ENCODE results near the gene SEMA4B.

SEMA4B gene

DNA sequence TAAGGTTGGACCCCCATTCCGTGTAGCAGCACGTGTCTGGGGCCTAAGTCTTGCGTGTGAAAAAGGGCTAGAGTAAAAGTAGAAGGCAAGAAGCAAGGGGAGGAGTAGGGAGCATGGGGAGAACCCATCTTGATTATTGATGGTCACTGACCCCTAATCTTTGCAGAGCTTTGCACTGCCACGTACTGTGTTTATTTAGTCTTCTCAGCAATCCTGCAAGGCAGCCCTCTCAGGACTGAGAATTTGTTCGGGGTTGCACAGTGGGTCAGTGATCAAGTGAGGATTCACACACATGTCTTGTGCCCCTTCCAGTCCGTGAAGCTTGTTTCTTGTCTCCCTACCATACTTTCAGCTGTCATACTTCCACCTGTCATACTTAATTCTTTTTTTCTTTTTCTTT is 7.2 kb downstream of the SEMA4B start:
- no peak for DNase-seq

DNA sequence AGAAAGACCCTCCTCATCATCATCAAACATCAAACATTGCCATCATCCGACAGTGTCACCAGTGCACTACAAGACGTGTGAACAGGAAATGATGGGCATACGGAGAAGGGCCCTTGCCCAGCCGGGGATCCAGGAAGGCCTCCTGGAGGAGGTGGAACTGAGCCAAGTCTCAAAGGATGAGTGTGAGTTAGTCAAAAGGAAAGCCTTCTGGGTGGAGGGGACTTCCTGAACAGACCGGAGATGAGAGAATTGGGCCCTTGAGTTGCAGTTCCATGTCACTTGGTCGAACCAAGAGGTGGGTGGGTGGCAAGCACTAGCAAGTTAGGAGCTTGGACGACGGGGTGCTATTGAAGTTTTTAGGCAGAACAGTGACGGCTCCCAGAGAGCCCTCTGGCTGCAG is 8.5 kb downstream of the SEMA4B start:
- DNase-seq: no peak

- no peak for DNase-seq
Measured at GRCh38 chr15:90210593-90210992, 9.5 kb downstream of the SEMA4B start.

GRCh38 chr15:90211009-90211408 is 9.9 kb downstream of the SEMA4B start:
- no peak for DNase-seq

GRCh38 chr15:90211440-90212143 is 10.5 kb downstream of the SEMA4B start:
- DNase-seq: no peak

- no peak for DNase-seq
Measured at GRCh38 chr15:90212221-90213098, 11.3 kb downstream of the SEMA4B start.

DNA sequence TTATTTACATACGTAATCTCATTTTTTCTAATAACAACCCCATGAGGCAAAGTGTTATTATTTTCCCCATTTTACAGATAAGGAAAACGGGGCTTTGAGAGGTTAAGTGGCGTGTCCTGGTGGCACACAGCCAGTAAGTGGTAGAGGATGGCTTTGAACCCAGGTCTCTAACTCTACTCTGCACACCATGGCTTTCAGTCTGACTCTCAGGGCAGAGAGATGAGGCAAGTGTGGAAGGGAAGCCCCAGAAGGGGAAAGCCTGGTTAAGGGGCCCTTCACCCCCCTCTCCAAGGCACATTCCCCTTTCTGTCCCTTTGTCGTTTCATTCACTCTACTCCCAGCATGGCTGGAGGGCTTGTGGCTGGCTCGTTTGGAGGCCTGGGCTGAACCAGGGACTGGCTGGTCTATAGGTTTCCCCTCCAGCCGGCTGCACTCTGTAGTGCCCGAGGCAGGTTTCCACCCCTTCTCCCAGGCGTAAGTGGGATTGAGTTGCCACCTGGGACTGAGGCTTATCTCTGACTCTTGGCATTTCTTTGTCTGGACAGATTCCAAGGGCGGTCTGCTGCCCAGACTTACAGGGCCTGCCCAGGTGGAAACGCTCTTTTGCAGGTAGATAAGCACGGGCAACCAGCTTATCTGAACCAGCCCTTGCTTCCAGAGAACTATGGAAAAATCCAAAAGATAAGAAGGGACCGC is 12.1 kb downstream of the SEMA4B start:
- DNase-seq: no peak

DNA sequence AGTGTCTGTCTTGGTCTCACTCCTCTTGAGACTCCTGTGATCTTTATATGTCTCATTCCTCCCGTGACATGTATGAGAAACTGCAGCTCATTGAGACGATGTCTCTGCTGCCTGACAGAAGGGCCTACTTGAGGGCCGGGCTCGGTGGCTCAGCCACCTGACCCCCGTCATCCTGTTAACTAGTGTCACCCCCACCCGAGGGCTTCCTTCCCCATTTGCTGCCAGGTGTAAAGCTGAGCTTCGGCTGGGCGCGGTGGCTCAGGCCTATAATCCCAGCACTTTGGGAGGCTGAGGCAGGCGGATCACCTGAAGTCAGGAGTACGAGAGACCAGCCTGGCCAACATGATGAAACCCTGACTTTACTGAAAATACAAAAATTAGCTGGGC is 12.7 kb downstream of the SEMA4B start:
- DNase-seq: no peak

- DNase-seq: no peak
Measured at GRCh38 chr15:90214553-90215196, 13.5 kb downstream of the SEMA4B start.

DNA sequence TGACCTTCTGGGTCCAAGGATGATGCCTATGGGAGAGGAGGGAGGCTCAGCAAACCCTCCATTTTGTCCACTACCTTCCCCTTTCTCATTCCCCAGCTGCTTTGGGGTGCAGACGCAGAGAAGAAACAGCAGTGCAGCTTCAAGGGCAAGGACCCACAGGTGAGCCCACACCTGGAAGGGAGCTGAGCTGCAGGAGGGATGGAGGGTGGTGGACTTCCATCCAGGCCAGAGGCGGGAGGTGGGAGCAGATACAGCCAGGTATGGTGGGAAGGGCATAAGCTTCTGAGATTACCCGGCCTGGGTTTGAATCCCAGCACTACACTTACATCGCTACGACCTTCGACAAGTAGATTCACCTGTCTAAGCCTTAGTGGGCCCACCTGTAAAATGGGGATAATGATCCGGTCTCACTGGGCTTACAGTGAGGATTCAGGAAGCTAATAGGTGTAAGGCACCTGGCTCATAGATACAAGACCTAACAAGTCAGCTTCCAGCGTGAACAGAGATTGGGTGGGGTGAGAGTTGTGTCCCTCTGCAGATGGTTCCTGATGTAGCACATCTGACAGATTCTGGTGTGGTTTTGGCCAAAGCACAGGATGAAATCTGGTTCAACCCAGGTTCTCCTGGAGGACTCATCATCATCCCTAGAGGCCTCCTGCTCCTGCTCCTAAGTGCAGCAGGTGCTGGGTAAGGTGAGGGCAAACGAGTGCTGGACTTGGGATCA is 16.7 kb downstream of the SEMA4B start:
- DNase-seq: no peak

DNA sequence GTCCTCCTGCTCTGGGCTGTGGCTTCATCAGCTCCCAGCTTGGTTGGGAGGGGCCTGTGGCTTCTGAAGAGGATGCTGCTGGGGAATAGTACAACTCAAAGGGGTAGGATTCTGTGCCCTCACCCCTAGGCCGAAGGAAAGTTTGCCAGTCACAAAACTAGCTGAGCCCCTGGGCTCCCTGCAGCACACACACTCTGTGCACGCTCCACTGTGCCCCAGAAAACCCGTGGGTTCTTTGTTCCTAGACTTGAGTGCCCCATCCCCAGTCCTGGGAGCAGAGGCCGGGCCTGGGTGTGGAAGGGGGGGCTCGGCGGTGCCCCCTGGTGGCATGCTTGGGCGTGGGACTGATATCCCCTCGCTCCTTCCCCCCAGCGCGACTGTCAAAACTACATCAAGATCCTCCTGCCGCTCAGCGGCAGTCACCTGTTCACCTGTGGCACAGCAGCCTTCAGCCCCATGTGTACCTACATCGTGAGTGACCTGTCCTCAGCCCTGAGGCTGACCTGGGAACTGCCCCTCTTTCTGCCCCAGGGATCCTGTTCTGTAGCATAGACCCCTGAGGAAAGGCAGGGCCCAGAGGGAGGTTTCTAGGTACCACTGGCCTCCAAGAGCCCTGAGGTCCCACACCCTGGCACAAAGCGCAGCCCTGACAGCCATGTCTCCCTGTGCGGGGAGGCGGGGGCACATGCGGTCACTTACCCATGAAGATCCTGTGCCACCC is 18.5 kb downstream of the SEMA4B start:
- DNase-seq: no peak

GRCh38 chr15:90221246-90221900 is 20.2 kb downstream of the SEMA4B start:
- peak; percentile 34 for DNase-seq

- no peak for DNase-seq
Measured at GRCh38 chr15:90222547-90222946, 21.4 kb downstream of the SEMA4B start.

- no peak for DNase-seq
Measured at GRCh38 chr15:90223441-90224165, 22.5 kb downstream of the SEMA4B start.

DNA sequence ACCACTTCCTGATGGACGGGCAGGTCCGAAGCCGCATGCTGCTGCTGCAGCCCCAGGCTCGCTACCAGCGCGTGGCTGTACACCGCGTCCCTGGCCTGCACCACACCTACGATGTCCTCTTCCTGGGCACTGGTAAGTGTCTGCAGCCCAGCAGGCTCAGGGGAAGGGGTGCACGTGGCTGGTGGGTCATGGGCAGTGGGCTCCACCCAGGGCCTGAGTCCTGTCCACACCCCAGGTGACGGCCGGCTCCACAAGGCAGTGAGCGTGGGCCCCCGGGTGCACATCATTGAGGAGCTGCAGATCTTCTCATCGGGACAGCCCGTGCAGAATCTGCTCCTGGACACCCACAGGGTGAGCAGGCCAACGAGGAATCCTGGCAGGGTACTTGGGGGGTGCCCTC is 23.9 kb downstream of the SEMA4B start:
- DNase-seq: no peak

DNA sequence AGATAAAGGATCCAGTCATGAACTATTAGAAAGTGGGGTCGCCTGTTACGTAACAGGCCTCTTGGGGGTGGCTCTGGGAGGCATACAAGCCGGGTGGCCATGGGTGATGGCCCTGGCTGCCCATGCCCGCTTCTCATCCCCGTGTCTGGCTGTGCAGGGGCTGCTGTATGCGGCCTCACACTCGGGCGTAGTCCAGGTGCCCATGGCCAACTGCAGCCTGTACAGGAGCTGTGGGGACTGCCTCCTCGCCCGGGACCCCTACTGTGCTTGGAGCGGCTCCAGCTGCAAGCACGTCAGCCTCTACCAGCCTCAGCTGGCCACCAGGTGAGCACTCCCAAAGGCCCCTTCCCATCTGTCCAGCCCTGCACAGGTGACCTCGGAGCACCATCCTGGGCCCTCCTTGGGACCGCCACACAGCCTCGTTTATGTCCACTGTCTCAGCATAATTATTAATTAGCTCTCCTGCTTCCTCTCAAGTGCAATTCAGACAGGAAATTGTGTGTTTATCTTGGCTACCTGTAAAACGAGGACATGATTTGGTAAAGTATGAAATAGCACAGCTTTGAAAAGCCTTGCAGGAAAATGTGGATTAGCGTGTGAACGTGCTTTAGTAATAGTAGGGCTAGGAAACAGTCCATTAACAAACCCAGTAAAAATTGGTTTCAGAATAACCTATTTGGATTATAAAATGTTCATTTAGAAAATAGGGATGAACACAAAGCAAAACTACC is 24.5 kb downstream of the SEMA4B start:
- DNase-seq: peak; percentile 69

DNA sequence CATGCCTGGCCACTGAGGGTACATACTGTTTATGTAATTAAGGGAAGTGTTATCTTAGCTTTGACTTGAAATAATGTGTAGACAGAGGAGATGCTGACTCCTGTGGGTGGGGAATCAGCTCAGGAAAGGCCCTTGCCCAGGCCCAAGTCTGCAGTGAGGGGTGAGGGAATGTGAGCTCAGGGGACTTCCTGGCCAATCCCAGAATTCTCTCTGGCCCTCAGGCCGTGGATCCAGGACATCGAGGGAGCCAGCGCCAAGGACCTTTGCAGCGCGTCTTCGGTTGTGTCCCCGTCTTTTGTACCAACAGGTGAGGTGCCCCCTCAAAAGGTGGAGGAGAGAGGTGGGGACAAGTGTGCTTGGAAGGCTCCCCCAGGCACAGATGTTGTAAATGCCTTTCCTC is 26.2 kb downstream of the SEMA4B start:
- no peak for DNase-seq

DNA sequence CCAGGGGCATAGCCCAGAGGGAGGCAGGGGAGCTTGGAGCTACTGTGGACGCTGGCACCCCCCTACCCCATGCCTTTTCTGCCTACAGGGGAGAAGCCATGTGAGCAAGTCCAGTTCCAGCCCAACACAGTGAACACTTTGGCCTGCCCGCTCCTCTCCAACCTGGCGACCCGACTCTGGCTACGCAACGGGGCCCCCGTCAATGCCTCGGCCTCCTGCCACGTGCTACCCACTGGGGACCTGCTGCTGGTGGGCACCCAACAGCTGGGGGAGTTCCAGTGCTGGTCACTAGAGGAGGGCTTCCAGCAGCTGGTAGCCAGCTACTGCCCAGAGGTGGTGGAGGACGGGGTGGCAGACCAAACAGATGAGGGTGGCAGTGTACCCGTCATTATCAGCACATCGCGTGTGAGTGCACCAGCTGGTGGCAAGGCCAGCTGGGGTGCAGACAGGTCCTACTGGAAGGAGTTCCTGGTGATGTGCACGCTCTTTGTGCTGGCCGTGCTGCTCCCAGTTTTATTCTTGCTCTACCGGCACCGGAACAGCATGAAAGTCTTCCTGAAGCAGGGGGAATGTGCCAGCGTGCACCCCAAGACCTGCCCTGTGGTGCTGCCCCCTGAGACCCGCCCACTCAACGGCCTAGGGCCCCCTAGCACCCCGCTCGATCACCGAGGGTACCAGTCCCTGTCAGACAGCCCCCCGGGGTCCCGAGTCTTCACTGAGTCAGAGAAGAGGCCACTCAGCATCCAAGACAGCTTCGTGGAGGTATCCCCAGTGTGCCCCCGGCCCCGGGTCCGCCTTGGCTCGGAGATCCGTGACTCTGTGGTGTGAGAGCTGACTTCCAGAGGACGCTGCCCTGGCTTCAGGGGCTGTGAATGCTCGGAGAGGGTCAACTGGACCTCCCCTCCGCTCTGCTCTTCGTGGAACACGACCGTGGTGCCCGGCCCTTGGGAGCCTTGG is 27.0 kb downstream of the SEMA4B start:
- DNase-seq: no peak

DNA sequence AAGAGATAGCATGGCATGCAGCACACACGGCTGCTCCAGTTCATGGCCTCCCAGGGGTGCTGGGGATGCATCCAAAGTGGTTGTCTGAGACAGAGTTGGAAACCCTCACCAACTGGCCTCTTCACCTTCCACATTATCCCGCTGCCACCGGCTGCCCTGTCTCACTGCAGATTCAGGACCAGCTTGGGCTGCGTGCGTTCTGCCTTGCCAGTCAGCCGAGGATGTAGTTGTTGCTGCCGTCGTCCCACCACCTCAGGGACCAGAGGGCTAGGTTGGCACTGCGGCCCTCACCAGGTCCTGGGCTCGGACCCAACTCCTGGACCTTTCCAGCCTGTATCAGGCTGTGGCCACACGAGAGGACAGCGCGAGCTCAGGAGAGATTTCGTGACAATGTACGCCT is 27.8 kb downstream of the SEMA4B start:
- no peak for DNase-seq

All from NCI-H510A treated with DMSO at 0.1 percent for 48 hours (cell line).